ENCODE results near the gene OLFML2B. TPM values are rescaled to one million over a fixed set of nuclear protein-coding genes. Genes with fewer than 3 reads are reported as not detected.

OLFML2B gene
- polyA plus RNA-seq, 1 of the 3 experiments (the other 2 are of a cell fraction) = 7.3 TPM

DNA sequence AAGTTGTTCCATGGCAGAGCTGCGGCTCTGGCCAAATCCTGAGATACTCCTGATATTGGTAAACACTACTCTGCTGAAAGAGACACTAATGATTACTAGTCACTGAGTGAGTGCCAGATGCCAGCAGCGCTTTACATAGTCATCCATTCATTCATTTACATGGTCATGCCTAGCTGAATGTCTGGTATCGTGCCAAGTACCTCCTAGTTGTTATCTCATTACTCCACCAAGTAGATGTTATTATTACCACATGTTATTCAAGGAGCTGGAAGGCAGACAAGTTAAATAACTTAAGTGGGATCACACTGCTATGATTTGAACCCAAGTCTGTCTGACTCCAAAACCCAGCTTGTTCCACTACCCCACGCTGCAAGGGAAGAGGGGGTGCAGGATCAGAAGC lies 4.7 kb downstream of the OLFML2B start:
- Histone ChIP-seq H3K9ac (no peak overlapping the region), H3K27me3 (ENCODE audit: insufficient read depth) (no peaks in the 10 kb centered on the region), H4K20me1 (ENCODE audit: insufficient read depth) (no peaks in the 10 kb centered on the region), H3K9me2 (no peaks in the 10 kb centered on the region), H3K79me2 (ENCODE audit: insufficient read depth) (no peaks in the 10 kb centered on the region), H3F3A (replicated peaks; ENCODE audit: insufficient read depth) (peaks cover 14% of the 10 kb centered on the region), H3K4me2 (peak overlapping the region; percentile 91), H3K36me3 (replicated peaks in 1 of 2; ENCODE audit: control insufficient read depth in 1 of 2, insufficient read depth in 2 of 2, low read length in 1 of 2) (peaks cover 8 to 9% of the 10 kb centered on the region in 2 experiments), H3K4me1 (ENCODE audit: control insufficient read depth in 1 of 2, insufficient read depth in 2 of 2, low read depth in 1 of 2, low read length in 1 of 2) (peaks cover 20 to 32% of the 10 kb centered on the region in 2 experiments), H3K4me3 (ENCODE audit: low read depth in 2 of 2, low read length in 1 of 2) (no peak overlapping the region; a peak in 1 of 4 replicates), H2AFZ (ENCODE audit: low read depth) (no peak overlapping the region), H3K9me3 (no peaks in the 10 kb centered on the region), H3K27ac (ENCODE audit: low read depth in 2 of 2, low read length in 1 of 2) (peak overlapping the region in 1 of 2 experiments; percentile 57; a peak in 2 of 4 replicates)
- CTCF ChIA-PET = interaction anchor here (1.0 to 2.4 kb wide), 4 partner anchors 11 to 23 kb away, joined by 3 to 19 read pairs (median 6); no protein-coding TSS in a partner anchor
- WGBS (ENCODE audit: low lambda C conversion rate) = 27% methylated on average over 4 of the region's 4 CpGs
- TF ChIP-seq FOXM1 (IDR thresholded peaks at IDR 0.05; ENCODE audit: low read depth) (no peak), NFIC (IDR thresholded peaks at IDR 0.05; ENCODE audit: borderline replicate concordance) (peak; percentile 90), SMC3 (IDR thresholded peaks at IDR 0.05; ENCODE audit: low read depth, low read length) (no peak), TEAD4 (IDR thresholded peaks at IDR 0.05; ENCODE audit: borderline replicate concordance, insufficient read depth) (0 out of 2 replicates have a peak, but pooled peaks have one; percentile 11), TCF12 (IDR thresholded peaks at IDR 0.05) (peak; percentile 86), RCOR1 (IDR thresholded peaks at IDR 0.05; ENCODE audit: low read length) (peak; percentile 55), ELF1 (IDR thresholded peaks at IDR 0.05) (no peak), GABPA (IDR thresholded peaks at IDR 0.05; ENCODE audit: low read depth) (no peak), EP300 (IDR thresholded peaks at IDR 0.05; ENCODE audit: borderline replicate concordance in 1 of 2, low read depth in 1 of 2, low read length in 1 of 2) (peak; percentile 41 to 44; a peak in 2 of 4 replicates), RFX5 (IDR thresholded peaks at IDR 0.05; ENCODE audit: low read length) (no peak), JUND (IDR thresholded peaks at IDR 0.05) (peak; percentile 52), MXI1 (IDR thresholded peaks at IDR 0.05; ENCODE audit: low read depth, low read length) (0 out of 2 replicates have a peak, but pooled peaks have one; percentile 26)
- TF ChIP-seq, protein P1, sequence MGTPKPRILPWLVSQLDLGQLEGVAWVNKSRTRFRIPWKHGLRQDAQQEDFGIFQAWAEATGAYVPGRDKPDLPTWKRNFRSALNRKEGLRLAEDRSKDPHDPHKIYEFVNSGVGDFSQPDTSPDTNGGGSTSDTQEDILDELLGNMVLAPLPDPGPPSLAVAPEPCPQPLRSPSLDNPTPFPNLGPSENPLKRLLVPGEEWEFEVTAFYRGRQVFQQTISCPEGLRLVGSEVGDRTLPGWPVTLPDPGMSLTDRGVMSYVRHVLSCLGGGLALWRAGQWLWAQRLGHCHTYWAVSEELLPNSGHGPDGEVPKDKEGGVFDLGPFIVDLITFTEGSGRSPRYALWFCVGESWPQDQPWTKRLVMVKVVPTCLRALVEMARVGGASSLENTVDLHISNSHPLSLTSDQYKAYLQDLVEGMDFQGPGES (IDR thresholded peaks at IDR 0.05; ENCODE audit: low read depth, low read length) = no peak
- TF ChIP-seq, protein P2, sequence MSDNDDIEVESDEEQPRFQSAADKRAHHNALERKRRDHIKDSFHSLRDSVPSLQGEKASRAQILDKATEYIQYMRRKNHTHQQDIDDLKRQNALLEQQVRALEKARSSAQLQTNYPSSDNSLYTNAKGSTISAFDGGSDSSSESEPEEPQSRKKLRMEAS (IDR thresholded peaks at IDR 0.05; ENCODE audit: low read depth) = peak; percentile 9; the same call in 1 of the 2 replicates
- TF ChIP-seq, protein P3, sequence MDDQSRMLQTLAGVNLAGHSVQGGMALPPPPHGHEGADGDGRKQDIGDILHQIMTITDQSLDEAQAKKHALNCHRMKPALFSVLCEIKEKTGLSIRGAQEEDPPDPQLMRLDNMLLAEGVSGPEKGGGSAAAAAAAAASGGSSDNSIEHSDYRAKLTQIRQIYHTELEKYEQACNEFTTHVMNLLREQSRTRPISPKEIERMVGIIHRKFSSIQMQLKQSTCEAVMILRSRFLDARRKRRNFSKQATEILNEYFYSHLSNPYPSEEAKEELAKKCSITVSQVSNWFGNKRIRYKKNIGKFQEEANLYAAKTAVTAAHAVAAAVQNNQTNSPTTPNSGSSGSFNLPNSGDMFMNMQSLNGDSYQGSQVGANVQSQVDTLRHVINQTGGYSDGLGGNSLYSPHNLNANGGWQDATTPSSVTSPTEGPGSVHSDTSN (IDR thresholded peaks at IDR 0.05) = peak; percentile 93
- DNase-seq = peak; percentile 51
- POLR2A ChIA-PET = no interaction called here

DNA sequence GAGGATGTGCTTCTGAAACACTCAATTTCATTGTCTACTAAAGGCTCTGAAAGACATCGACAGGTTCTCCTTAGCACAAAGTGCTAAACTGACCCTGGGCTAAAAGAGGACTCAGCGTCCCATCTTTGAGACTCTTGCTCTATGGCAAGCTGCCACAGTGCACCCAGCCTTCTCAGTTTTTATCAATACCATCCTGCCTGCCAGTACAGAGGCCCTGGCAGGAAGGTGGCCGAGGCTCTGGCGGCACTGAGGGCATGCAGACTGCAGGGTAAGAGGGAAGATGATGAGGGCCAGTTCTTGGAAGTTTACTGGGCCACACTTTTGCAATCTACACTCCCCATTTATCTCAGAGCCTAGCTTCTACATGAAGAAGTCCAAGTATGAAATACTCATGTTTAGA lies 5.3 kb downstream of the OLFML2B start:
- Histone ChIP-seq H3K9me3 (no peaks in the 10 kb centered on the region), H4K20me1 (ENCODE audit: insufficient read depth) (no peaks in the 10 kb centered on the region), H3K27ac (ENCODE audit: low read depth in 2 of 2, low read length in 1 of 2) (peak overlapping the region in 1 of 2 experiments; percentile 57; a peak in 2 of 4 replicates), H3K4me1 (ENCODE audit: control insufficient read depth in 1 of 2, insufficient read depth in 2 of 2, low read depth in 1 of 2, low read length in 1 of 2) (peaks cover 19 to 32% of the 10 kb centered on the region in 2 experiments), H3K4me3 (ENCODE audit: low read depth in 2 of 2, low read length in 1 of 2) (no peak overlapping the region), H2AFZ (ENCODE audit: low read depth) (no peak overlapping the region), H3F3A (replicated peaks; ENCODE audit: insufficient read depth) (peaks cover 14% of the 10 kb centered on the region), H3K36me3 (replicated peaks in 1 of 2; ENCODE audit: control insufficient read depth in 1 of 2, insufficient read depth in 2 of 2, low read length in 1 of 2) (peaks cover 8 to 15% of the 10 kb centered on the region in 2 experiments), H3K79me2 (ENCODE audit: insufficient read depth) (no peaks in the 10 kb centered on the region), H3K9ac (no peak overlapping the region), H3K9me2 (no peaks in the 10 kb centered on the region), H3K27me3 (ENCODE audit: insufficient read depth) (no peaks in the 10 kb centered on the region), H3K4me2 (peak overlapping the region; percentile 91; the same call in 1 of the 2 replicates)
- DNase-seq = no peak
- ChIA-PET CTCF (interaction anchor here (0.9 to 2.4 kb wide), 4 partner anchors 11 to 226 kb away, joined by 3 to 19 read pairs (median 6); no protein-coding TSS in a partner anchor), POLR2A (no interaction called here)
- WGBS (ENCODE audit: low lambda C conversion rate) = 71% methylated on average over 4 of the region's 4 CpGs
- no peak for TF ChIP-seq NRF1 (IDR thresholded peaks at IDR 0.05; ENCODE audit: low read depth, low read length)
- TF ChIP-seq EZH2phosphoT487 (IDR thresholded peaks at IDR 0.05; ENCODE audit: borderline replicate concordance, low read depth) = no peak
- TF ChIP-seq POLR2AphosphoS5 (IDR thresholded peaks at IDR 0.05; ENCODE audit: low read depth, low read length) = no peak
- TF ChIP-seq, protein P4, sequence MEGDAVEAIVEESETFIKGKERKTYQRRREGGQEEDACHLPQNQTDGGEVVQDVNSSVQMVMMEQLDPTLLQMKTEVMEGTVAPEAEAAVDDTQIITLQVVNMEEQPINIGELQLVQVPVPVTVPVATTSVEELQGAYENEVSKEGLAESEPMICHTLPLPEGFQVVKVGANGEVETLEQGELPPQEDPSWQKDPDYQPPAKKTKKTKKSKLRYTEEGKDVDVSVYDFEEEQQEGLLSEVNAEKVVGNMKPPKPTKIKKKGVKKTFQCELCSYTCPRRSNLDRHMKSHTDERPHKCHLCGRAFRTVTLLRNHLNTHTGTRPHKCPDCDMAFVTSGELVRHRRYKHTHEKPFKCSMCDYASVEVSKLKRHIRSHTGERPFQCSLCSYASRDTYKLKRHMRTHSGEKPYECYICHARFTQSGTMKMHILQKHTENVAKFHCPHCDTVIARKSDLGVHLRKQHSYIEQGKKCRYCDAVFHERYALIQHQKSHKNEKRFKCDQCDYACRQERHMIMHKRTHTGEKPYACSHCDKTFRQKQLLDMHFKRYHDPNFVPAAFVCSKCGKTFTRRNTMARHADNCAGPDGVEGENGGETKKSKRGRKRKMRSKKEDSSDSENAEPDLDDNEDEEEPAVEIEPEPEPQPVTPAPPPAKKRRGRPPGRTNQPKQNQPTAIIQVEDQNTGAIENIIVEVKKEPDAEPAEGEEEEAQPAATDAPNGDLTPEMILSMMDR (IDR thresholded peaks at IDR 0.05) = no peak
- no peak for TF ChIP-seq SMC3 (IDR thresholded peaks at IDR 0.05; ENCODE audit: low read depth, low read length)
- TF ChIP-seq, protein P5, sequence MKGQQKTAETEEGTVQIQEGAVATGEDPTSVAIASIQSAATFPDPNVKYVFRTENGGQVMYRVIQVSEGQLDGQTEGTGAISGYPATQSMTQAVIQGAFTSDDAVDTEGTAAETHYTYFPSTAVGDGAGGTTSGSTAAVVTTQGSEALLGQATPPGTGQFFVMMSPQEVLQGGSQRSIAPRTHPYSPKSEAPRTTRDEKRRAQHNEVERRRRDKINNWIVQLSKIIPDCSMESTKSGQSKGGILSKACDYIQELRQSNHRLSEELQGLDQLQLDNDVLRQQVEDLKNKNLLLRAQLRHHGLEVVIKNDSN (IDR thresholded peaks at IDR 0.05; ENCODE audit: borderline replicate concordance, low read depth) = no peak

Data from SK-N-SH (cell line).